SK-N-MC (cell line): ENCODE data around the gene EPN2.

Experiments used
- EZH2 ChIP-seq: fragments of 200-600 bp; sonication (generic); IDR thresholded peaks from one replicate; pipeline ENCODE4 v1.6.1; 2017; ENCODE audit warnings: antibody characterized with exemption
- POLR2AphosphoS5 ChIP-seq: IDR thresholded peaks from 2 replicates; pipeline ENCODE4 v1.6.1; 2012; ENCODE audit warnings: mild to moderate bottlenecking, low read depth, low read length, borderline replicate concordance

DNA sequence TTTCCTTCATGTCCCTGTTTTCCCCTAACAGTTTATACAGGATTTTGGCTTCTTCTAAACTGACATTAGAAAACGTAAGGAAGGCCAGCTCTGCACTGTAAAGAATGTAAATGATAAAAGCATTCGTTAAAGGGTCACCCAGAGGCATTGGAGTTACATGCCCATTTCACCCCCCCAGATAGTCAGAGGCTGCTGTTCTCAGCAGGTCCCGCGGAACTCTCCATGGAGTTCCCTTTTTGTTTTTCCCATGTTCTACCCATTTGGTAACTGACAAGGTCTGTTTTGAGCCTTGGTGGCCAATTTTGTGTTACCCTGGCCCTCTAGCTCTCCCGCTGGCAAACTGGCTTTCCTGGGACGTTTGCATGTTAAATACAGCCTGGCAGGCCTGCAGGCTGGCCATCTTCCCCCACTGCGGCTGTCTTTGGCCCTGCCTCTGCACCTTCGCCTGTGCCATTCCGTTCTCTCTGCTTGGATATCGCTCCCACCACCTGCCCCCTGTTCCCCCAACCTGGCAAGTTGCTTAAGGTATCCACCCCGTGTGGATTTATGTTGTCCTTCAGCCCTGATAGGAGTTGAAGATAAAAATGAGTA is 49.7 kb downstream of the EPN2 start:
- TF ChIP-seq POLR2AphosphoS5: no peak
- no peak for TF ChIP-seq EZH2
